WTC11 (cell line): Measurements from ENCODE around the gene TOM1L2. TPM values are rescaled to one million over a fixed set of nuclear protein-coding genes. Genes with fewer than 3 reads are reported as not detected.

Experiments used
- ATAC-seq: fragments of 200-7000 bp; cut with Tn5 transposase; 2 replicates; pipeline ENCODE4 v1.10.0; 2021; ENCODE audit warnings: mild to moderate bottlenecking, moderate library complexity
- CTCF ChIA-PET: fragments of 300-600 bp; sonication (Branson Sonifier 250); formaldehyde crosslinking; loops from one replicate; lab custom pipeline; 2021; ENCODE audit warnings: antibody characterized with exemption; lab: Charles Lee
- POLR2A ChIA-PET: fragments of 350-600 bp; sonication (Branson Sonifier 250); formaldehyde crosslinking; loops from one replicate; lab custom pipeline; 2021; ENCODE audit warnings: antibody characterized with exemption; lab: Charles Lee
- DNase-seq: peaks from one replicate; pipeline ENCODE4 v3.0.0; 2021; ENCODE audit warnings: low spot score
- H3K27ac Mint-ChIP-seq: 2 replicates; pipeline ENCODE4 v1.8.0; 2021; ENCODE audit warnings: mixed read lengths
- H3K27me3 Mint-ChIP-seq: 2 replicates; pipeline ENCODE4 v1.8.0; 2021; ENCODE audit warnings: low read depth, mild to moderate bottlenecking, moderate library complexity, mixed read lengths
- H3K36me3 Mint-ChIP-seq: 2 replicates; pipeline ENCODE4 v1.8.0; 2021; ENCODE audit warnings: mixed read lengths
- H3K4me1 Mint-ChIP-seq: 2 replicates; pipeline ENCODE4 v1.8.0; 2022; ENCODE audit warnings: mixed read lengths
- H3K4me3 Mint-ChIP-seq: 2 replicates; pipeline ENCODE4 v1.8.0; 2021; ENCODE audit warnings: mild to moderate bottlenecking, moderate library complexity, mixed read lengths
- H3K9me3 Mint-ChIP-seq: 2 replicates; pipeline ENCODE4 v1.8.0; 2021; ENCODE audit warnings: mixed read lengths
- ATF1 ChIP-seq: sonication (generic); formaldehyde crosslinking; IDR thresholded peaks from 2 replicates; pipeline ENCODE4 v1.8.1; 2023; ENCODE audit warnings: mild to moderate bottlenecking, moderate library complexity, missing genetic modification reagents
- ATF2 ChIP-seq: sonication (generic); formaldehyde crosslinking; IDR thresholded peaks from 2 replicates; pipeline ENCODE4 v1.8.1; 2022; ENCODE audit warnings: low read depth, missing genetic modification reagents, borderline replicate concordance
- CBFB ChIP-seq: sonication (generic); formaldehyde crosslinking; IDR thresholded peaks from 2 replicates; pipeline ENCODE4 v1.8.1; 2022; ENCODE audit warnings: mild to moderate bottlenecking, low read depth, missing genetic modification reagents
- ELF4 ChIP-seq: sonication (generic); formaldehyde crosslinking; IDR thresholded peaks from 2 replicates; pipeline ENCODE4 v1.8.1; 2022; ENCODE audit warnings: low read depth, mild to moderate bottlenecking, moderate library complexity, missing genetic modification reagents
- EMX1 ChIP-seq: fragments of 250-450 bp; sonication (Bioruptor Pico); IDR thresholded peaks from 2 replicates; pipeline ENCODE4 v1.8.0; 2021; ENCODE audit warnings: mild to moderate bottlenecking
- ETV6 ChIP-seq: sonication (generic); formaldehyde crosslinking; IDR thresholded peaks from 2 replicates; pipeline ENCODE4 v1.8.1; 2022; ENCODE audit warnings: mild to moderate bottlenecking, missing genetic modification reagents
- FOXK1 ChIP-seq: sonication (generic); formaldehyde crosslinking; IDR thresholded peaks from 2 replicates; pipeline ENCODE4 v1.8.0; 2022; ENCODE audit warnings: mild to moderate bottlenecking, moderate library complexity, missing genetic modification reagents
- GABPB1 ChIP-seq: sonication (generic); formaldehyde crosslinking; IDR thresholded peaks from 2 replicates; pipeline ENCODE4 v1.8.1; 2023; ENCODE audit warnings: mild to moderate bottlenecking, missing genetic modification reagents
- GRHL2 ChIP-seq: fragments of 250-450 bp; sonication (Bioruptor Pico); IDR thresholded peaks from 2 replicates; pipeline ENCODE4 v1.8.0; 2022; ENCODE audit warnings: mild to moderate bottlenecking, moderate library complexity; ENCODE audit not compliant: insufficient replicate concordance, severe bottlenecking
- MLX ChIP-seq: sonication (generic); formaldehyde crosslinking; IDR thresholded peaks from 2 replicates; pipeline ENCODE4 v1.8.1; 2023; ENCODE audit warnings: mild to moderate bottlenecking, missing genetic modification reagents, moderate library complexity
- NFE2L1 ChIP-seq: sonication (generic); formaldehyde crosslinking; IDR thresholded peaks from 2 replicates; pipeline ENCODE4 v1.8.1; 2023; ENCODE audit warnings: missing genetic modification reagents
- NR3C1 ChIP-seq: sonication (generic); formaldehyde crosslinking; conservative IDR thresholded peaks from 2 replicates; pipeline ENCODE4 v1.8.1; 2023; ENCODE audit warnings: low read depth, mild to moderate bottlenecking, missing genetic modification reagents
- RORB ChIP-seq: fragments of 250-450 bp; sonication (Bioruptor Pico); IDR thresholded peaks from 2 replicates; pipeline ENCODE4 v1.9.0; 2021; ENCODE audit warnings: mild to moderate bottlenecking
- TCF7 ChIP-seq: sonication (generic); formaldehyde crosslinking; IDR thresholded peaks from 2 replicates; pipeline ENCODE4 v1.8.0; 2022; ENCODE audit warnings: mild to moderate bottlenecking, low read depth, missing genetic modification reagents, moderate library complexity
- TEAD1 ChIP-seq: sonication (generic); formaldehyde crosslinking; IDR thresholded peaks from 2 replicates; pipeline ENCODE4 v1.8.0; 2022; ENCODE audit warnings: mild to moderate bottlenecking, missing genetic modification reagents
- USF1 ChIP-seq: sonication (generic); formaldehyde crosslinking; IDR thresholded peaks from 2 replicates; pipeline ENCODE4 v1.8.0; 2022; ENCODE audit warnings: mild to moderate bottlenecking, missing genetic modification reagents
- ZMAT4 ChIP-seq: fragments of 250-450 bp; sonication (Bioruptor Pico); IDR thresholded peaks from 2 replicates; pipeline ENCODE4 v1.9.0; 2021; ENCODE audit warnings: mild to moderate bottlenecking
- ZNF423 ChIP-seq: fragments of 250-450 bp; sonication (Bioruptor Pico); IDR thresholded peaks from 2 replicates; pipeline ENCODE4 v2.1.2; 2022; ENCODE audit warnings: mild to moderate bottlenecking, moderate library complexity
- ZSCAN18 ChIP-seq: fragments of 250-450 bp; sonication (Bioruptor Pico); IDR thresholded peaks from 2 replicates; pipeline ENCODE4 v2.1.2; 2022; ENCODE audit warnings: mild to moderate bottlenecking, moderate library complexity
- total RNA-seq: library from RNA; stranded (reverse); gene quantifications from 3 replicates; pipeline ENCODE4 v1.2.3, GENCODE V29; 2021
- TF ChIP-seq, protein P1 (sequence below): sonication (generic); formaldehyde crosslinking; IDR thresholded peaks from 2 replicates; pipeline ENCODE4 v1.8.1; 2023; ENCODE audit warnings: mild to moderate bottlenecking, moderate library complexity, missing genetic modification reagents
- TF ChIP-seq, protein P2 (sequence below): sonication (generic); formaldehyde crosslinking; IDR thresholded peaks from 2 replicates; pipeline ENCODE4 v1.8.1; 2022; ENCODE audit warnings: low read depth, mild to moderate bottlenecking, moderate library complexity, missing genetic modification reagents, borderline replicate concordance

TOM1L2 gene
- total RNA-seq, 1 experiment from 2014 or later: 6.4 TPM

DNA sequence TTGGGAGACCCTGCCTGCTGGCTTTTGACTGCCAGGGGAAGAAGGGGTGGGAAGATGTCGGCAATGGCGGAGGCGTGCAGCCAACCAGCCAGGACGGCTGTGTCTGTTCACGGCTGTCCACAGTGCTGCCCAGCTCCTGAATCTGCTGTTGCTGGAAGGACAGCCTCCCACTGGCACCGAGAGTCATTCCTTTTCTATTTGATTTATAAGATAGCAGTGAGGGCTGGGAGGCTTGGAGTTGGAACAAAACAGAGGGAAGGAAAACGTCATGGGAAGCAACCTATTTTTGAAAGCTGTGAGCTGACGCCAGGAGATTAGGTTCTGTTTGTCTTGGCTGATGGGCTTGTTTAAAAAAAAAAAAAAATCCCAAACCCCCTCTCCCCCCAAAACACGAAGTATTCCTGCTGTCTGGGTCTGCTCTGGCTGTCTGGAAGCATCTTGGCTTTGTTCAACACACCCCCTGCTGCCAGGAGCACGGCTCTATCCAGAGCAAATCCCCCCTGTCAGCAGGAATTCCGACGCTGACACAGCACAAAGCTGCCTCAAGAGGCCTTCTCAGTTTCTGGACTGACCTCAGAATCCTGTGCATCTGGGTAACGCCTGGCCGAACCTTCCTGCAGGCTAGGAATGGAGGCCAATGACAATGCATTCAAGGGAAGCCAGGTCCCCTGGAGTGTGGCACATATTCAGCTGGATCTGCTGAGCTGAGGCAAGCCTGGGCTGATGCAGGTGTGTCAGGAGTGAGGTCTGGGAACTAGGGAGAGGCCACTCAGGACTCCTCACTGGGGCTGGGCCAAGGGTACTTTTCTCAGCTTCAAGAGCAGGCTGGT lies 94.5 kb downstream of the TOM1L2 start:
- TF ChIP-seq ZNF423 (CRISPR knock-in tag) (0 out of 2 replicates have a peak, but pooled peaks have one; percentile 23), TEAD1 (CRISPR knock-in tag) (peak; percentile 14; the same call in 1 of the 2 replicates), FOXK1 (CRISPR knock-in tag) (no peak)
- TF ChIP-seq, protein P1, sequence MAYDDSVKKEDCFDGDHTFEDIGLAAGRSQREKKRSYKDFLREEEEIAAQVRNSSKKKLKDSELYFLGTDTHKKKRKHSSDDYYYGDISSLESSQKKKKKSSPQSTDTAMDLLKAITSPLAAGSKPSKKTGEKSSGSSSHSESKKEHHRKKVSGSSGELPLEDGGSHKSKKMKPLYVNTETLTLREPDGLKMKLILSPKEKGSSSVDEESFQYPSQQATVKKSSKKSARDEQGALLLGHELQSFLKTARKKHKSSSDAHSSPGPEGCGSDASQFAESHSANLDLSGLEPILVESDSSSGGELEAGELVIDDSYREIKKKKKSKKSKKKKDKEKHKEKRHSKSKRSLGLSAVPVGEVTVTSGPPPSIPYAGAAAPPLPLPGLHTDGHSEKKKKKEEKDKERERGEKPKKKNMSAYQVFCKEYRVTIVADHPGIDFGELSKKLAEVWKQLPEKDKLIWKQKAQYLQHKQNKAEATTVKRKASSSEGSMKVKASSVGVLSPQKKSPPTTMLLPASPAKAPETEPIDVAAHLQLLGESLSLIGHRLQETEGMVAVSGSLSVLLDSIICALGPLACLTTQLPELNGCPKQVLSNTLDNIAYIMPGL (CRISPR knock-in tag): no peak
- TF ChIP-seq, all 79 proteins: peak for 2
- ATAC-seq: peak; percentile 65
- no peaks in the 10 kb centered on the region; the same call in 1 of the 2 replicates for H3K27me3 Mint-ChIP-seq
- H3K36me3 Mint-ChIP-seq: no peaks in the 10 kb centered on the region
- peaks cover 41% of the 10 kb centered on the region for H3K4me1 Mint-ChIP-seq
- H3K27ac Mint-ChIP-seq: peak overlapping the region; percentile 77
- ChIA-PET CTCF (interaction anchor here (0.6 to 3.3 kb wide), 14 partner anchors 8 to 353 kb away, joined by 3 to 18 read pairs (median 4); no protein-coding TSS in a partner anchor), POLR2A (interaction anchor here (0.6 to 1.8 kb wide), 4 partner anchors 39 to 381 kb away, joined by 3 to 5 read pairs (median 4); no protein-coding TSS in a partner anchor)
- H3K9me3 Mint-ChIP-seq: no peaks in the 10 kb centered on the region
- H3K4me3 Mint-ChIP-seq: no peak overlapping the region; the same call in 1 of the 2 replicates
- DNase-seq: peak; percentile 52

DNA sequence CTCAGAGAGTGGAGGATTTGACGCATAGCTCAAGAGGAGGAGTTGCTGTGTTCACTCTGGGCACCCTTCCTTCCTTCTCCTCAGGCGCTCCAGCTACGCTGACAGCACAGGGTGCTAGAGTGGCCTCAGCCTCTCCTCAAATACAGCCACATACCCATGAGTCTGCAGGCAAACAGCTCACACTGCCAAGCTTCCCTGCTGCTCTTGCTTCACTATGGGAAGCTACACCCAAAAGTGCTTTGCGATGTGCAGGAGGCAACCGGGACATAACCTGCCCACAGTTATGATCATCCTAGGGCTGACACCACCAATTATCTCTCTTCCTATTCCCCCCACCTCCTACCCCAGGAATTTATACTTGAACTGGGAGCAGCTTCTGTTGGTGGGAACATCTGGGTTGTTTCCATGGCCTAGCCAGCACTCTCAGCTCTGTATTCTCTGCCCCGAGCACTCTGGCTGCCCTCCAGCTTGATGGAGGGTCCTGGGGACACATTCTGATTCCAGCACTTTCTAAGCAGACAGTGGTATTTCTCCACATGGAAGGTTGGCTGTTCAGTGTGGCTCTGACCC lies 95.2 kb downstream of the TOM1L2 start:
- DNase-seq: no peak
- ATAC-seq: no peak
- no peak for TF ChIP-seq TEAD1 (CRISPR knock-in tag)
- Mint-ChIP-seq H3K27me3 (no peaks in the 10 kb centered on the region; the same call in 1 of the 2 replicates), H3K9me3 (no peaks in the 10 kb centered on the region), H3K4me3 (no peak overlapping the region), H3K36me3 (no peaks in the 10 kb centered on the region), H3K4me1 (peaks cover 36% of the 10 kb centered on the region), H3K27ac (0 out of 2 replicates have a peak overlapping the region, but pooled peaks have one; percentile 57)
- ChIA-PET CTCF (interaction anchor here (0.6 to 3.3 kb wide), 10 partner anchors 8 to 96 kb away, joined by 3 to 18 read pairs (median 7); no protein-coding TSS in a partner anchor), POLR2A (interaction anchor here (0.6 to 1.3 kb wide), 4 partner anchors 8 to 381 kb away, joined by 3 to 4 read pairs (median 4); no protein-coding TSS in a partner anchor)

GRCh38 chr17:17874478-17874877 lies 97.7 kb downstream of the TOM1L2 start:
- Mint-ChIP-seq H3K9me3 (no peaks in the 10 kb centered on the region), H3K27ac (no peak overlapping the region), H3K4me1 (peaks cover 39% of the 10 kb centered on the region), H3K27me3 (0 out of 2 replicates have a peak, but pooled peaks cover 2% of the 10 kb centered on the region), H3K36me3 (no peaks in the 10 kb centered on the region), H3K4me3 (no peak overlapping the region)
- ChIA-PET POLR2A (interaction anchor here (0.8 kb wide), 1 partner anchor 37 kb away, joined by 7 read pairs; no protein-coding TSS in a partner anchor), CTCF (interaction anchor here (1.7 kb wide), 1 partner anchor 14 kb away, joined by 6 read pairs; no protein-coding TSS in a partner anchor)
- ATAC-seq (no peak), DNase-seq (no peak)
- TF ChIP-seq TCF7: no peak
- no peak for TF ChIP-seq ETV6 (CRISPR knock-in tag)
- TF ChIP-seq NR3C1: no peak
- no peak for TF ChIP-seq ATF1 (CRISPR knock-in tag)
- TF ChIP-seq, protein P2, sequence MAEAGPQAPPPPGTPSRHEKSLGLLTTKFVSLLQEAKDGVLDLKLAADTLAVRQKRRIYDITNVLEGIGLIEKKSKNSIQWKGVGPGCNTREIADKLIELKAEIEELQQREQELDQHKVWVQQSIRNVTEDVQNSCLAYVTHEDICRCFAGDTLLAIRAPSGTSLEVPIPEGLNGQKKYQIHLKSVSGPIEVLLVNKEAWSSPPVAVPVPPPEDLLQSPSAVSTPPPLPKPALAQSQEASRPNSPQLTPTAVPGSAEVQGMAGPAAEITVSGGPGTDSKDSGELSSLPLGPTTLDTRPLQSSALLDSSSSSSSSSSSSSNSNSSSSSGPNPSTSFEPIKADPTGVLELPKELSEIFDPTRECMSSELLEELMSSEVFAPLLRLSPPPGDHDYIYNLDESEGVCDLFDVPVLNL (CRISPR knock-in tag): no peak
- no peak for TF ChIP-seq RORB
- no peak for TF ChIP-seq ZMAT4
- TF ChIP-seq CBFB (CRISPR knock-in tag): no peak
- TF ChIP-seq ATF2 (CRISPR knock-in tag): no peak
- TF ChIP-seq MLX: no peak
- no peak for TF ChIP-seq NFE2L1 (CRISPR knock-in tag)
- TF ChIP-seq USF1 (CRISPR knock-in tag): no peak
- TF ChIP-seq GRHL2 (CRISPR knock-in tag): no peak
- no peak for TF ChIP-seq ELF4
- no peak for TF ChIP-seq ZSCAN18 (CRISPR knock-in tag)
- TF ChIP-seq EMX1 (CRISPR knock-in tag): no peak
- TF ChIP-seq GABPB1: no peak
